HEK293T (cell line): ENCODE results near the gene COL28A1.

Source experiments
- CTCF ChIA-PET: fragments of 350-600 bp; formaldehyde crosslinking; extraction: SDS; loops from one replicate; lab custom pipeline; 2021; ENCODE audit warnings: antibody characterized with exemption, inconsistent platforms; lab: Yijun Ruan, JAX
- POLR2A ChIA-PET: fragments of 350-600 bp; formaldehyde crosslinking; extraction: SDS; loops from one replicate; lab custom pipeline; 2020; ENCODE audit warnings: antibody characterized with exemption, inconsistent platforms; lab: Yijun Ruan, JAX
- DNase-seq: peaks from one replicate; pipeline ENCODE4 v3.0.0; 2012; ENCODE audit warnings: mixed read lengths; ENCODE audit errors: extremely low spot score
- ARNT ChIP-seq: fragments of 450-650 bp; IDR thresholded peaks from 2 replicates; pipeline ENCODE4 v1.6.1; 2017; ENCODE audit warnings: mild to moderate bottlenecking
- BHLHE40 ChIP-seq: fragments of 450-650 bp; IDR thresholded peaks from 2 replicates; pipeline ENCODE4 v1.6.1; 2016; ENCODE audit warnings: mild to moderate bottlenecking, moderate library complexity, borderline replicate concordance
- CTBP1 ChIP-seq: fragments of 450-650 bp; IDR thresholded peaks from 2 replicates; pipeline ENCODE4 v1.6.1; 2016; ENCODE audit warnings: borderline replicate concordance
- ELF4 ChIP-seq: fragments of 450-650 bp; IDR thresholded peaks from 2 replicates; pipeline ENCODE4 v1.6.1; 2017; ENCODE audit warnings: antibody characterized with exemption
- FOXA1 ChIP-seq: fragments of 450-650 bp; IDR thresholded peaks from 2 replicates; pipeline ENCODE4 v1.6.1; 2016; ENCODE audit warnings: mild to moderate bottlenecking
- FOXK2 ChIP-seq: fragments of 450-650 bp; IDR thresholded peaks from 2 replicates; pipeline ENCODE4 v1.6.1; 2016; ENCODE audit warnings: mild to moderate bottlenecking
- FOXM1 ChIP-seq: fragments of 450-650 bp; IDR thresholded peaks from 2 replicates; pipeline ENCODE4 v1.6.1; 2017; ENCODE audit warnings: mild to moderate bottlenecking, borderline replicate concordance
- HDGF ChIP-seq: fragments of 450-650 bp; IDR thresholded peaks from 2 replicates; pipeline ENCODE4 v1.6.1; 2017; ENCODE audit warnings: antibody characterized with exemption, borderline replicate concordance
- L3MBTL2 ChIP-seq: fragments of 450-650 bp; conservative IDR thresholded peaks from 2 replicates; pipeline ENCODE4 v1.6.1; 2016; ENCODE audit warnings: mild to moderate bottlenecking
- LEF1 ChIP-seq: fragments of 450-650 bp; IDR thresholded peaks from 2 replicates; pipeline ENCODE4 v1.6.1; 2017; ENCODE audit warnings: mild to moderate bottlenecking, borderline replicate concordance
- NFRKB ChIP-seq: fragments of 450-650 bp; IDR thresholded peaks from 2 replicates; pipeline ENCODE4 v1.6.1; 2016; ENCODE audit warnings: mild to moderate bottlenecking, moderate library complexity
- PKNOX1 ChIP-seq: fragments of 450-650 bp; IDR thresholded peaks from 2 replicates; pipeline ENCODE4 v1.6.1; 2016
- SP1 ChIP-seq: fragments of 450-650 bp; IDR thresholded peaks from 2 replicates; pipeline ENCODE4 v1.6.1; 2017
- SUZ12 ChIP-seq: fragments of 450-650 bp; IDR thresholded peaks from 2 replicates; pipeline ENCODE4 v1.6.1; 2016; ENCODE audit warnings: mild to moderate bottlenecking
- TARDBP ChIP-seq: fragments of 450-650 bp; IDR thresholded peaks from 2 replicates; pipeline ENCODE4 v1.6.1; 2016
- ZNF384 ChIP-seq: fragments of 450-650 bp; IDR thresholded peaks from 2 replicates; pipeline ENCODE4 v1.6.1; 2016

Gene COL28A1

GRCh38 chr7:7577888-7578287 is 42.2 kb upstream of the COL28A1 start:
- TF ChIP-seq BHLHE40 (no peak), ZNF384 (no peak)
- ChIA-PET CTCF (no interaction called here), POLR2A (no interaction called here)
- no peak for DNase-seq

GRCh38 chr7:7576344-7576743 is 40.7 kb upstream of the COL28A1 start:
- POLR2A ChIA-PET: no interaction called here
- CTCF ChIA-PET: no interaction called here
- DNase-seq: no peak
- TF ChIP-seq CTBP1 (no peak), ZNF384 (no peak), L3MBTL2 (no peak), FOXK2 (no peak), SUZ12 (no peak), NFRKB (no peak), BHLHE40 (no peak), ARNT (no peak), HDGF (no peak), TARDBP (no peak), SP1 (no peak), LEF1 (no peak), FOXM1 (no peak), PKNOX1 (no peak), FOXA1 (no peak), ELF4 (no peak)

GRCh38 chr7:7573701-7574100 is 38.0 kb upstream of the COL28A1 start:
- TF ChIP-seq LEF1 (no peak), ARNT (no peak), BHLHE40 (no peak), FOXM1 (no peak), SP1 (no peak), ELF4 (no peak), L3MBTL2 (no peak)
- POLR2A ChIA-PET: no interaction called here
- CTCF ChIA-PET: no interaction called here
- no peak for DNase-seq

GRCh38 chr7:7570584-7570983 is 34.9 kb upstream of the COL28A1 start:
- ChIA-PET CTCF (no interaction called here), POLR2A (no interaction called here)
- TF ChIP-seq L3MBTL2: no peak
- TF ChIP-seq LEF1: no peak
- TF ChIP-seq FOXA1: no peak
- no peak for TF ChIP-seq SP1
- TF ChIP-seq HDGF: no peak
- no peak for DNase-seq

- TF ChIP-seq L3MBTL2 (no peak), LEF1 (no peak), BHLHE40 (no peak), ZNF384 (no peak), FOXK2 (no peak), ELF4 (no peak), SP1 (no peak), TARDBP (no peak), SUZ12 (no peak), ARNT (no peak), PKNOX1 (no peak), NFRKB (no peak)
- ChIA-PET POLR2A (no interaction called here), CTCF (no interaction called here)
- no peak for DNase-seq
Measured at GRCh38 chr7:7569615-7570014, 33.9 kb upstream of the COL28A1 start.

GRCh38 chr7:7569081-7569527 is 33.4 kb upstream of the COL28A1 start:
- ChIA-PET POLR2A (no interaction called here), CTCF (interaction anchor here (0.6 kb wide), 2 partner anchors 11 to 715 kb away, joined by 3 read pairs; no protein-coding TSS in a partner anchor)
- TF ChIP-seq SP1 (no peak), SUZ12 (no peak), ZNF384 (no peak), L3MBTL2 (no peak), PKNOX1 (no peak), CTBP1 (no peak), ELF4 (no peak), TARDBP (no peak), LEF1 (no peak), HDGF (no peak), FOXA1 (no peak), FOXM1 (no peak), ARNT (no peak), BHLHE40 (no peak)

GRCh38 chr7:7568553-7568952 is 32.9 kb upstream of the COL28A1 start:
- ChIA-PET POLR2A (no interaction called here), CTCF (interaction anchor here (0.6 kb wide), 2 partner anchors 12 to 716 kb away, joined by 3 read pairs; no protein-coding TSS in a partner anchor)
- DNase-seq: no peak
- TF ChIP-seq LEF1 (no peak), NFRKB (no peak), BHLHE40 (no peak), TARDBP (no peak), HDGF (no peak), FOXK2 (no peak), ELF4 (no peak), L3MBTL2 (no peak), FOXM1 (no peak), SP1 (no peak), FOXA1 (no peak), ARNT (no peak), CTBP1 (no peak), ZNF384 (no peak)

More at GRCh38 chr7:7569081-7569527, 33.4 kb upstream of the COL28A1 start:
- DNase-seq: no peak
